ENCODE data around the gene TTC33. TPM values are rescaled to one million over a fixed set of nuclear protein-coding genes. Genes with fewer than 3 reads are reported as not detected.

The TTC33 gene
- polyA plus RNA-seq, 1 donor from 2014 or later: 73.5 TPM

GRCh38 chr5:40497573-40497972 is 258.2 kb downstream of the TTC33 start:
- Histone ChIP-seq H3K36me3 (ENCODE audit: insufficient read depth, low read length) (no peaks in the 10 kb centered on the region), H3K9me2 (ENCODE audit: insufficient read depth, low read length) (no peaks in the 10 kb centered on the region), H3K4me3 (ENCODE audit: low read length) (no peak overlapping the region), H3K27ac (ENCODE audit: low read length) (no peak overlapping the region), H3K79me2 (replicated peaks; ENCODE audit: insufficient read depth, low read length) (no peaks in the 10 kb centered on the region), H4K20me1 (ENCODE audit: insufficient read depth) (no peaks in the 10 kb centered on the region), H3K9me3 (ENCODE audit: low read length) (no peaks in the 10 kb centered on the region), H3K9ac (ENCODE audit: low read length) (no peak overlapping the region), H3K27me3 (ENCODE audit: insufficient read depth, low read depth, low read length) (no peaks in the 10 kb centered on the region), H2AFZ (ENCODE audit: low read depth, low read length) (no peak overlapping the region), H3F3A (ENCODE audit: insufficient read depth, low read length, poor library complexity, severe bottlenecking) (no peaks in the 10 kb centered on the region), H3K4me2 (ENCODE audit: low read length) (no peak overlapping the region)
- no peak for TF ChIP-seq CTCF (IDR thresholded peaks at IDR 0.05; ENCODE audit: poor library complexity, severe bottlenecking)
- TF ChIP-seq TAF1 (IDR thresholded peaks at IDR 0.05; ENCODE audit: low read depth): no peak
- TF ChIP-seq SMC3 (conservative IDR thresholded peaks at IDR 0.05; ENCODE audit: poor library complexity): no peak
- TF ChIP-seq RAD21 (conservative IDR thresholded peaks at IDR 0.05): no peak
- TF ChIP-seq EZH2 (IDR thresholded peaks at IDR 0.05; ENCODE audit: borderline replicate concordance, insufficient read depth, low read length, poor library complexity, severe bottlenecking): no peak
- no peak for TF ChIP-seq POLR2AphosphoS5 (IDR thresholded peaks at IDR 0.05)
- no peak for TF ChIP-seq REST (IDR thresholded peaks at IDR 0.05; ENCODE audit: borderline replicate concordance)
- TF ChIP-seq MXI1 (conservative IDR thresholded peaks at IDR 0.05; ENCODE audit: poor library complexity, severe bottlenecking): no peak
- no peak for TF ChIP-seq EP300 (conservative IDR thresholded peaks at IDR 0.05; ENCODE audit: poor library complexity, severe bottlenecking)

GRCh38 chr5:40495237-40495635 is 260.5 kb downstream of the TTC33 start:
- Histone ChIP-seq H4K20me1 (ENCODE audit: insufficient read depth) (no peaks in the 10 kb centered on the region), H3K27me3 (ENCODE audit: insufficient read depth, low read depth, low read length) (no peaks in the 10 kb centered on the region), H3K36me3 (ENCODE audit: insufficient read depth, low read length) (no peaks in the 10 kb centered on the region), H2AFZ (ENCODE audit: low read depth, low read length) (no peak overlapping the region), H3K4me3 (ENCODE audit: low read length) (no peak overlapping the region), H3K9me2 (ENCODE audit: insufficient read depth, low read length) (no peaks in the 10 kb centered on the region), H3K27ac (ENCODE audit: low read length) (no peak overlapping the region), H3F3A (ENCODE audit: insufficient read depth, low read length, poor library complexity, severe bottlenecking) (no peaks in the 10 kb centered on the region), H3K79me2 (replicated peaks; ENCODE audit: insufficient read depth, low read length) (no peaks in the 10 kb centered on the region), H3K9ac (ENCODE audit: low read length) (no peak overlapping the region), H3K9me3 (ENCODE audit: low read length) (no peaks in the 10 kb centered on the region), H3K4me2 (ENCODE audit: low read length) (no peak overlapping the region)
- no peak for TF ChIP-seq EP300 (conservative IDR thresholded peaks at IDR 0.05; ENCODE audit: poor library complexity, severe bottlenecking)
- TF ChIP-seq EZH2 (IDR thresholded peaks at IDR 0.05; ENCODE audit: borderline replicate concordance, insufficient read depth, low read length, poor library complexity, severe bottlenecking): no peak
- no peak for TF ChIP-seq TAF1 (IDR thresholded peaks at IDR 0.05; ENCODE audit: low read depth)
- TF ChIP-seq RAD21 (conservative IDR thresholded peaks at IDR 0.05): no peak
- TF ChIP-seq REST (IDR thresholded peaks at IDR 0.05; ENCODE audit: borderline replicate concordance): no peak
- TF ChIP-seq CTCF (IDR thresholded peaks at IDR 0.05; ENCODE audit: poor library complexity, severe bottlenecking): no peak

Data from neural cell (in vitro differentiated cells).